ENCODE data around the gene ZBED5. TPM values are rescaled to one million over a fixed set of nuclear protein-coding genes. Genes with fewer than 3 reads are reported as not detected.

The ZBED5 gene
- total RNA-seq, 4 donors from 2014 or later = 24.9 to 34.9 (median 30.5) TPM

GRCh38 chr11:10891151-10891720 is 33.4 kb upstream of the ZBED5 start:
- TF ChIP-seq, protein P1, sequence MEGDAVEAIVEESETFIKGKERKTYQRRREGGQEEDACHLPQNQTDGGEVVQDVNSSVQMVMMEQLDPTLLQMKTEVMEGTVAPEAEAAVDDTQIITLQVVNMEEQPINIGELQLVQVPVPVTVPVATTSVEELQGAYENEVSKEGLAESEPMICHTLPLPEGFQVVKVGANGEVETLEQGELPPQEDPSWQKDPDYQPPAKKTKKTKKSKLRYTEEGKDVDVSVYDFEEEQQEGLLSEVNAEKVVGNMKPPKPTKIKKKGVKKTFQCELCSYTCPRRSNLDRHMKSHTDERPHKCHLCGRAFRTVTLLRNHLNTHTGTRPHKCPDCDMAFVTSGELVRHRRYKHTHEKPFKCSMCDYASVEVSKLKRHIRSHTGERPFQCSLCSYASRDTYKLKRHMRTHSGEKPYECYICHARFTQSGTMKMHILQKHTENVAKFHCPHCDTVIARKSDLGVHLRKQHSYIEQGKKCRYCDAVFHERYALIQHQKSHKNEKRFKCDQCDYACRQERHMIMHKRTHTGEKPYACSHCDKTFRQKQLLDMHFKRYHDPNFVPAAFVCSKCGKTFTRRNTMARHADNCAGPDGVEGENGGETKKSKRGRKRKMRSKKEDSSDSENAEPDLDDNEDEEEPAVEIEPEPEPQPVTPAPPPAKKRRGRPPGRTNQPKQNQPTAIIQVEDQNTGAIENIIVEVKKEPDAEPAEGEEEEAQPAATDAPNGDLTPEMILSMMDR (IDR thresholded peaks at IDR 0.05; ENCODE audit: low read depth) = no peak

- TF ChIP-seq, protein P1 (IDR thresholded peaks at IDR 0.05; ENCODE audit: low read depth) = no peak
Measured at GRCh38 chr11:10887307-10887706, 29.5 kb upstream of the ZBED5 start.

DNA sequence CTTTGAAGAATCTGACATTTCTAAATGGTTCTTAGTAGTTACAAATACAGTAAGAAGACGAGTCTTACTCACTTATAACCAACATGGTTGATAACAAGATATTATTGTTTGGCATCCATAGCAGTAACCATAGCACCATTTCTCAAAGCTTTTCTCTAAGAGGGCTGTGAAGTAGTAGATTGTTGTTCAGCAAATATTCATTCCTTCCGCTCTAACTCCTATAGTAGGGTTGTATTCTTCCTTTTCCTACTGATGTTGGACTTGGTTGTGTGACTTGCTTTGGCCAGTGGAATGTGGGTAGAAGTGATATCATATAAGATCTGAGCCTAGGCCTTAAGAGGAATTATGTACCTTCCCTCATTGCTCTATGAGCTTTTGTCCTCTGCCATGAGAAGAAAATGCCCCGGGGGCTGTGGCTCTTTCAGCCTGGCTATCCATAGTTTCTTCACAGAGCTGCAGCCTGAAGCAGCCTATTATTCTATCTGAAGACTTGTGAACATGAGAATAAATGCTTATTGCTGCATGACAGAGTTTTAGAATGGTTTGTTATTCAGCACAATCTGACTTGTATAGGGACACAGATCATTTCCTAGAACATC is 28.9 kb upstream of the ZBED5 start:
- TF ChIP-seq, protein P1 (IDR thresholded peaks at IDR 0.05; ENCODE audit: low read depth) = no peak

DNA sequence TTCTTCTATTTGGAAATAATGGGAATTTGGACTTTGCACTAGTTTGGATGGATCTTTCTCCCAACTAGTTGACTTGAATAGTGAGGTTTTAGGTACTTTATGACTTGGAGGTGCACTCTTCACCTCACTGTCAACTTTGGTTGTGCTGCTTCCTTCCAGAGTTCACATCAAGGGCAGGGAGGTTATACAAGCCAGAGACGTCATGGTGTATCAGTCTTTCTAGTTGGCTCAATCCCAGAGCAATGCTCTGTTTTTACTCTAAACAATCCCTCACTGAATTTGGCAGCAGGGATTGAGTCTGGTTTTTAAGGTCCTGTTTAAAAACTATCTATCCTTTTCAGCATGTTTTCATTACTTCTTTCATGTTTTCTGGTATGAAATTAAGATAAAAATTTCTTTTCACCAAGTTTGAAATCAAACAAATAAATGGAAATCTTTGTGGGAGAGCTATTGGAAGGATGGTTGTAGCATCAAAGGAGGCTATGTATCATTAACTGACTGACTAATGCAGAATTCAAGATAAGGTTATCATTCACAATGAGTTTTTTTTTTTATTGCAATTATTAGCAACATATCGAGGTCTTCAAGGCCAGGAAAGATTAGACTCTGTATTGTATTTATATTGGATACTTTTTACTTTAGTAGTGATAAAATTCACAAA is 28.0 kb upstream of the ZBED5 start:
- TF ChIP-seq, protein P1 (IDR thresholded peaks at IDR 0.05; ENCODE audit: low read depth) = no peak

- TF ChIP-seq, protein P1 (IDR thresholded peaks at IDR 0.05; ENCODE audit: low read depth) = no peak
Measured at GRCh38 chr11:10881892-10882291, 24.0 kb upstream of the ZBED5 start.

DNA sequence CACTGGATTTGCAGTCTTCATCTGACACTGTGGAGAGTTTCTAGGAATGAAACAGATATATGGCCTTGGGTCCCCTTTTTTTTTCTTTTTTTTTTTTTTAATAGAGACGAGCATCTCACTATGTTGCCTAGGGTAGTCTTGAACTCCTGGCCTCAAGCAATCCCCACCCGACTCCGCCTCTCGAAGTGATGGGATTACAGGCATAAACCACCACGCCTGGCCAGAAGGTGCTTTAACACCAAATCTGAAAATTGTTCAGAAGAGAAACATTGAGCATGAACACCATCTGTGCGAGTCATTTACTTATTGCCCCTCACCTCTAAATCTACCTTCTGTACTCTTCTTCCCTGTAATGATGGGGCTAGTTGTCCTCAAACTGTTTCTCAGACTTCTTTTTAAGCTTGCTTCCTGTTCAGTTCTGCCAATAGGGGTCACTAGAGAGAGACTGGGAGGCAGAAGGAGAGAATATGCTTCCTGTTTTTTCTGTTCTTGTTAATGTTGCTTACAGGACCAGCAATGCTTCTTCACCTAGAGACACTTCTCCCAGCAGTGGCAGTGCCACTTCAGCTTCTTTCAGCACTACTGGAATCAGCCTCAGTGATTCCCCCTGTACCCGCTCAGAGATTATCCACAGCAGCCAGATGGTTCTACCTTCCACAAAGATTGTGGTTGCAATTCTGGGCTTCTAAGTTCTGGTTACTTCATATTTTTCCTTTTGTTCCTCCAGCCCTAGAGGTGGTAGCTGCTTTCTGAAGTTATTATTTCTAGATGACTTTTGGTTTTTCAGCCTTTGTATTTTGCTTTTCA is 20.8 kb upstream of the ZBED5 start:
- TF ChIP-seq, protein P1 (IDR thresholded peaks at IDR 0.05; ENCODE audit: low read depth) = no peak

DNA sequence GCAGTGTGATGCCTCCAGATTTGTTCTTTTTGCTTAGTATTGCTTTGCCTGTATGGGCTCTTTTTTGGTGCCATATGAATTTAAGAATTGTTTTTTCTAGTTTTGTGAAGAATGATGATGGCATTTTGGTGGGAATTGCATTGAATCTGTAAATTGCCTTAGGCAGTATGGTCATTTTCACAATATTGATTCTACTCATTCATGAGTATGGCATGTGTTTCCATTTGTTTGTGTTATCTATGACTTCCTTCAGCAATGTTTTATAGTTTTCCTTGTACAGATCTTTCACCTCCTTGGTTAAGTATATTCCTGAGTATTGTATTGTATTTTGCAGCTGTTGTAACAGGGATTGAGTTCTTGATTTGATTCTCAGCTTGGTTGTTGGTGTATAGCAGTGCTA is 18.3 kb upstream of the ZBED5 start:
- TF ChIP-seq, protein P1 (IDR thresholded peaks at IDR 0.05; ENCODE audit: low read depth) = no peak
